HepG2 (cell line): Measurements from ENCODE around the gene MPPE1. TPM values are rescaled to one million over a fixed set of nuclear protein-coding genes. Genes with fewer than 3 reads are reported as not detected.
"Not testable (repeated sequence)": the region's sequence is repeated elsewhere in the genome, so short reads cannot be mapped to it uniquely, and the experiment has no call there.

Experiments
- ATAC-seq: fragments of 200-7000 bp; cut with Tn5 transposase; 3 replicates; pipeline ENCODE4 v1.9.1; 2020; ENCODE audit warnings: mild to moderate bottlenecking, moderate library complexity
- BruUV-seq: library from RNA; stranded (reverse); fragments of 400-500 nt; replicated peaks from 2 replicates; lab custom pipeline; 2021; lab: Mats Ljungman, UMichigan
- CTCF ChIA-PET: fragments of 300-600 bp; formaldehyde crosslinking; extraction: SDS; loops from one replicate; lab custom pipeline; 2021; ENCODE audit warnings: low total read pairs, inconsistent platforms, low intra/inter-chr PET ratio; lab: Yijun Ruan, JAX
- POLR2A ChIA-PET: fragments of 350-600 bp; sonication (Branson Sonifier 250); formaldehyde crosslinking; loops from one replicate; lab custom pipeline; 2020; ENCODE audit warnings: antibody characterized with exemption, inconsistent platforms; lab: Yijun Ruan, JAX
- DNase-seq: peaks from one replicate; pipeline ENCODE4 v3.0.0-alpha.2; 2015; ENCODE audit warnings: low spot score
- FAIRE-seq: peaks from 3 replicates; lab custom pipeline; 2011; peaks lifted over from hg19 to GRCh38; lab: Jason Lieb, UNC
- H2AFZ ChIP-seq: one replicate; pipeline ENCODE4 v1.6.1; 2011; ENCODE audit warnings: low read length, inconsistent platforms
- H3K27ac ChIP-seq: fragments of 300-600 bp; 3 replicates; pipeline ENCODE4 v1.8.0; 2011; ENCODE audit warnings: mixed run types, mild to moderate bottlenecking, mixed read lengths, low read length, inconsistent platforms; ENCODE audit not compliant: insufficient read depth; ENCODE audit errors: extremely low read length
- H3K27me3 ChIP-seq, 2 experiments: fragments of 200-600 bp in 1 of 2; 2 replicates in 1 of 2; 3 replicates in 1 of 2; pipeline versions ENCODE4 v1.6.0 to v1.8.0; 2011; ENCODE audit warnings: low read length in 2 of 2, mild to moderate bottlenecking in 2 of 2, moderate library complexity in 2 of 2, inconsistent platforms in 1 of 2; ENCODE audit not compliant: insufficient read depth in 2 of 2, control insufficient read depth in 1 of 2
- H3K36me3 ChIP-seq, 2 experiments: fragments of 200-600 bp in 1 of 2; replicated peaks in 1 of 2; 2 replicates in 1 of 2; 3 replicates in 1 of 2; pipeline versions ENCODE4 v1.5.1 to v1.8.0; 2011; ENCODE audit warnings: low read length in 2 of 2, inconsistent platforms in 1 of 2; ENCODE audit not compliant: insufficient read depth in 2 of 2, control insufficient read depth in 1 of 2
- H3K4me1 ChIP-seq: 2 replicates; pipeline ENCODE4 v1.5.1; 2012; ENCODE audit warnings: low read length, inconsistent platforms; ENCODE audit not compliant: insufficient read depth
- H3K4me2 ChIP-seq: 2 replicates; pipeline ENCODE4 v1.6.0; 2011; ENCODE audit warnings: low read depth, low read length, inconsistent platforms
- H3K4me3 ChIP-seq, 3 experiments: fragments of 200-600 bp in 1 of 3; sonication (generic), shearing (Covaris generic) in 1 of 3; replicated peaks in 1 of 3; 2 replicates each; pipeline ENCODE4 v1.5.1; 2011 to 2016; ENCODE audit warnings: low read length in 3 of 3, inconsistent platforms in 2 of 3, low read depth in 2 of 3, mild to moderate bottlenecking in 2 of 3, control low read depth in 1 of 3, mixed read lengths in 1 of 3; ENCODE audit not compliant: insufficient read depth in 1 of 3
- H3K79me2 ChIP-seq: one replicate; pipeline ENCODE4 v1.6.1; 2011; ENCODE audit warnings: low read length, inconsistent platforms; ENCODE audit not compliant: insufficient read depth
- H3K9ac ChIP-seq: 2 replicates; pipeline ENCODE4 v1.6.0; 2011; ENCODE audit warnings: mild to moderate bottlenecking, low read depth, low read length, inconsistent platforms; ENCODE audit not compliant: insufficient read depth
- H3K9me3 ChIP-seq: 2 replicates; pipeline ENCODE4 v1.5.1; 2012; ENCODE audit warnings: mild to moderate bottlenecking, low read length
- H4K20me1 ChIP-seq: 2 replicates; pipeline ENCODE4 v1.6.0; 2011; ENCODE audit warnings: inconsistent platforms, mild to moderate bottlenecking, low read length, moderate library complexity; ENCODE audit not compliant: insufficient read depth
- CEBPG ChIP-seq: IDR thresholded peaks from 2 replicates; pipeline ENCODE4 v1.6.1; 2016
- CHD2 ChIP-seq: IDR thresholded peaks from 2 replicates; pipeline ENCODE4 v1.6.1; 2011; ENCODE audit warnings: low read depth, low read length, improper control_type of control experiment
- HNF4A ChIP-seq: sonication (generic); formaldehyde crosslinking; IDR thresholded peaks from 2 replicates; pipeline ENCODE4 v1.4.0; 2020; ENCODE audit warnings: missing genetic modification reagents
- HNF4G ChIP-seq, 2 experiments: sonication (generic) in 1 of 2; formaldehyde crosslinking in 1 of 2; IDR thresholded peaks; 2 replicates each; pipeline versions ENCODE4 v1.4.0 to v1.6.1; 2011 to 2020; ENCODE audit warnings: borderline replicate concordance in 2 of 2, low read depth in 2 of 2, mild to moderate bottlenecking in 2 of 2, low read length in 1 of 2, missing genetic modification reagents in 1 of 2, moderate library complexity in 1 of 2
- PAXIP1 ChIP-seq: sonication (generic); formaldehyde crosslinking; conservative IDR thresholded peaks from 2 replicates; pipeline ENCODE4 v1.4.0; 2020; ENCODE audit warnings: mild to moderate bottlenecking, missing genetic modification reagents, moderate library complexity
- PHB2 ChIP-seq: fragments of 450-650 bp; IDR thresholded peaks from 2 replicates; pipeline ENCODE4 v1.6.1; 2018; ENCODE audit not compliant: partially characterized antibody
- RORA ChIP-seq: sonication (generic); formaldehyde crosslinking; IDR thresholded peaks from 2 replicates; pipeline ENCODE4 v1.5.0; 2020; ENCODE audit warnings: mild to moderate bottlenecking, missing genetic modification reagents, moderate library complexity
- SALL1 ChIP-seq: sonication (generic); formaldehyde crosslinking; IDR thresholded peaks from 2 replicates; pipeline ENCODE4 v1.8.0; 2022; ENCODE audit warnings: mild to moderate bottlenecking, missing genetic modification reagents
- SAP130 ChIP-seq: IDR thresholded peaks from 2 replicates; pipeline ENCODE4 v1.6.1; 2016; ENCODE audit warnings: low read depth
- YY1 ChIP-seq: IDR thresholded peaks from 2 replicates; pipeline ENCODE4 v1.6.1; 2011; ENCODE audit warnings: low read length, low read depth, moderate library complexity, mild to moderate bottlenecking; ENCODE audit not compliant: insufficient read depth, insufficient replicate concordance
- ZBTB21 ChIP-seq: sonication (generic); formaldehyde crosslinking; IDR thresholded peaks from 2 replicates; pipeline ENCODE4 v1.4.0; 2020; ENCODE audit warnings: missing genetic modification reagents
- ZNF770 ChIP-seq: sonication (generic); formaldehyde crosslinking; IDR thresholded peaks from 2 replicates; pipeline ENCODE4 v1.5.0; 2020; ENCODE audit warnings: mild to moderate bottlenecking, missing genetic modification reagents
- WGBS: methylation state at CpG from one replicate; pipeline ENCODE4 v1.1.6; 2017; ENCODE audit warnings: low lambda C conversion rate; 5-methylcytosine and 5-hydroxymethylcytosine counted together
- in situ Hi-C: cut with HindIII; loops from 2 replicates; pipeline ENCODE4 v1.10.0; 2017; ENCODE audit warnings: low pct_unique_long_range_greater_than_20kb; ENCODE audit not compliant: extremely low pct_ligation_motif_present
- intact Hi-C: fragments of 100-400 bp; cut with micrococcal nuclease; formaldehyde crosslinking; loops from one replicate; pipeline ENCODE4 v1.10.0; 2022; ENCODE audit not compliant: unreplicated experiment
- polyA plus RNA-seq, 8 experiments: library from polyadenylated mRNA; depleted of rRNA in 3 of 8; stranded (reverse) in 7 of 8; unstranded in 1 of 8; fragments of >200 nt; fragmentation: Illumina TruSeq in 4 of 8; extraction: Trizol in 4 of 8; gene quantifications; 2 replicates each; pipeline versions ENCODE4 v1.2.1 to v1.2.3, GENCODE V29; 2011 to 2016; ENCODE audit warnings: low read depth in 4 of 8, missing spikeins in 1 of 8, mixed read lengths in 1 of 8; ENCODE audit not compliant: insufficient read depth in 1 of 8
- total RNA-seq, 5 experiments: library from RNA; depleted of rRNA; stranded (reverse); fragments of >200 nt; fragmentation: Illumina TruSeq; extraction: Trizol; gene quantifications; 2 replicates each; pipeline ENCODE4 v1.2.3, GENCODE V29; 2016; ENCODE audit warnings: low read depth in 1 of 5

Gene MPPE1
- total and polyA plus RNA-seq, 2 of the 13 experiments (the other 11 are each of a cell fraction or from before 2014, with no cell fraction given): 9.6 to 11.9 TPM

GRCh38 chr18:11916880-11917279, 8.8 kb upstream of the MPPE1 start:
- H3K27me3 ChIP-seq, H3K36me3 ChIP-seq, H3K9ac ChIP-seq, POLR2A ChIA-PET, H3K79me2 ChIP-seq, intact Hi-C loops, H3K27ac ChIP-seq, H3K9me3 ChIP-seq, DNase-seq, BruUV-seq, ATAC-seq, H3K4me2 ChIP-seq, FAIRE-seq, in situ Hi-C loops, H4K20me1 ChIP-seq, H2AFZ ChIP-seq, CTCF ChIA-PET, H3K4me3 ChIP-seq, H3K4me1 ChIP-seq: not testable (repeated sequence)
- WGBS: 27% methylated on average over 4 of the region's 4 CpGs

- H2AFZ ChIP-seq: no peak overlapping the region
- H3K9ac ChIP-seq: peak overlapping the region; percentile 88
- in situ Hi-C loops: no loop called here
- no TSS peak for BruUV-seq
- H3K4me2 ChIP-seq: peak overlapping the region; percentile 83
- H4K20me1 ChIP-seq: no peaks in the 10 kb centered on the region
- peak overlapping the region; percentile 68 to 86 (median 82); a peak in 5 of 6 replicates for H3K4me3 ChIP-seq
- no peaks in the 10 kb centered on the region for H3K79me2 ChIP-seq
- H3K4me1 ChIP-seq: peaks cover 30% of the 10 kb centered on the region
- FAIRE-seq: peak; percentile 64
- H3K27ac ChIP-seq: peak overlapping the region; percentile 96
- intact Hi-C loops: loop anchor here (5.0 to 10.0 kb wide), 2 partner anchors 37 to 55 kb away; partner anchors contain the start of gene CHMP1B
- no peaks in the 10 kb centered on the region for H3K9me3 ChIP-seq
- H3K27me3 ChIP-seq: no peaks in the 10 kb centered on the region; a peak in 1 of 5 replicates
- CTCF ChIA-PET: no interaction called here
- H3K36me3 ChIP-seq: no peaks in the 10 kb centered on the region
- POLR2A ChIA-PET: interaction anchor here (1.7 to 3.3 kb wide), 4 partner anchors 16 to 86 kb away, joined by 3 to 13 read pairs (median 9); partner anchors contain the start of gene IMPA2
- DNase-seq: peak; percentile 26
- 0% methylated on average over 2 of the region's 2 CpGs for WGBS
- ATAC-seq: no peak
- TF ChIP-seq ZNF770 (peak; percentile 72), PAXIP1 (CRISPR knock-in tag) (0 out of 2 replicates have a peak, but pooled peaks have one; percentile 12), ZBTB21 (CRISPR knock-in tag) (no peak), CEBPG (peak; percentile 54; the same call in 1 of the 2 replicates), HNF4A (CRISPR knock-in tag) (peak; percentile 58; the same call in 1 of the 2 replicates), SALL1 (CRISPR knock-in tag) (peak; percentile 38; the same call in 1 of the 2 replicates), HNF4G (IDR thresholded peaks at IDR 0.05; ENCODE audit: borderline replicate concordance, low read depth, low read length) (0 out of 2 replicates have a peak, but pooled peaks have one; percentile 21), HNF4G (CRISPR knock-in tag; IDR thresholded peaks at IDR 0.05; ENCODE audit: borderline replicate concordance, low read depth) (no peak), RORA (CRISPR knock-in tag) (0 out of 2 replicates have a peak, but pooled peaks have one; percentile 43), PHB2 (no peak), CHD2 (no peak), SAP130 (CRISPR knock-in tag) (peak; percentile 37; the same call in 1 of the 2 replicates), YY1 (no peak)
Observed at GRCh38 chr18:11909591-11910026, 1.5 kb upstream of the MPPE1 start.
